Sigmoid colon (tissue), 7 donors: ENCODE measurements around the gene FKBP10. TPM values are rescaled to one million over a fixed set of nuclear protein-coding genes. Genes with fewer than 3 reads are reported as not detected.

Source experiments
- DNase-seq: peaks from one replicate; pipeline ENCODE4 v3.0.0-alpha.2; 2019
- H3K27ac ChIP-seq, 4 donors: fragments of 200-600 bp; sonication (generic); one replicate each; pipeline ENCODE4 v1.5.1; 2016 to 2019; ENCODE audit warnings: mild to moderate bottlenecking in 1 of 4
- H3K27me3 ChIP-seq, 3 donors: fragments of 200-600 bp; sonication (generic); one replicate each; pipeline ENCODE4 v1.5.1; 2019; ENCODE audit warnings: mild to moderate bottlenecking in 1 of 3
- H3K36me3 ChIP-seq, 4 donors: fragments of 200-600 bp; sonication (generic); one replicate each; pipeline ENCODE4 v1.5.1; 2016 to 2019
- H3K4me1 ChIP-seq, 4 donors: fragments of 200-600 bp; sonication (generic); one replicate each; pipeline ENCODE4 v1.5.1; 2017 to 2019
- H3K4me3 ChIP-seq, 4 donors: fragments of 200-600 bp; sonication (generic); one replicate each; pipeline ENCODE4 v1.5.1; 2017 to 2019; ENCODE audit warnings: mild to moderate bottlenecking in 2 of 4, moderate library complexity in 1 of 4
- H3K9me3 ChIP-seq, 4 donors: fragments of 200-600 bp in 3 of 4; sonication (generic) in 3 of 4; one replicate each; pipeline versions ENCODE4 v1.5.1 to v1.6.1; 2013 to 2019
- EP300 ChIP-seq, 4 donors: sonication (generic); formaldehyde crosslinking; IDR thresholded peaks; one replicate each; pipeline ENCODE4 v1.6.1; 2017; ENCODE audit warnings: antibody characterized with exemption in 4 of 4
- POLR2A ChIP-seq, 2 donors: fragments of 450-650 bp; IDR thresholded peaks; one replicate each; pipeline ENCODE4 v1.6.1; 2016; ENCODE audit warnings: antibody characterized with exemption in 2 of 2, mild to moderate bottlenecking in 2 of 2, moderate library complexity in 2 of 2
- POLR2AphosphoS5 ChIP-seq, 4 donors: sonication (generic); formaldehyde crosslinking; IDR thresholded peaks; one replicate each; pipeline ENCODE4 v1.6.1; 2017; ENCODE audit warnings: antibody characterized with exemption in 4 of 4
- WGBS, 2 donors: extraction: QIAGEN DNeasy Blood & Tissue Kit; methylation state at CpG; one replicate each; pipeline ENCODE4 v1.1.7; 2013; 5-methylcytosine and 5-hydroxymethylcytosine counted together
- intact Hi-C: fragments of 100-400 bp; cut with DNase I; formaldehyde crosslinking; loops from one replicate; pipeline ENCODE4 v1.15.1; 2023
- polyA plus RNA-seq, 3 donors: library from polyadenylated mRNA; stranded (reverse); fragments of 200-250 nt; gene quantifications; one replicate each; pipeline ENCODE4 v1.2.3, GENCODE V29; 2013
- total RNA-seq, 4 donors: library from RNA; depleted of rRNA; stranded (reverse); fragments of >200 nt; gene quantifications; one replicate each; pipeline ENCODE4 v1.1.0, GENCODE V29; 2016
- TF ChIP-seq, protein P1 (sequence below), 4 experiments: fragments of 450-650 bp in 3 of 4; fragments of 200-600 bp in 1 of 4; IDR thresholded peaks; one replicate each; pipeline ENCODE4 v1.5.1; 2016 to 2019; ENCODE audit warnings: antibody characterized with exemption in 4 of 4, mild to moderate bottlenecking in 3 of 4, moderate library complexity in 2 of 4
- donor health status: healthy with polysubstance abuse.
- donor health status: Bipolar disorder and iron deficiency.
- donor health status: healthy.

FKBP10 gene, protein sequence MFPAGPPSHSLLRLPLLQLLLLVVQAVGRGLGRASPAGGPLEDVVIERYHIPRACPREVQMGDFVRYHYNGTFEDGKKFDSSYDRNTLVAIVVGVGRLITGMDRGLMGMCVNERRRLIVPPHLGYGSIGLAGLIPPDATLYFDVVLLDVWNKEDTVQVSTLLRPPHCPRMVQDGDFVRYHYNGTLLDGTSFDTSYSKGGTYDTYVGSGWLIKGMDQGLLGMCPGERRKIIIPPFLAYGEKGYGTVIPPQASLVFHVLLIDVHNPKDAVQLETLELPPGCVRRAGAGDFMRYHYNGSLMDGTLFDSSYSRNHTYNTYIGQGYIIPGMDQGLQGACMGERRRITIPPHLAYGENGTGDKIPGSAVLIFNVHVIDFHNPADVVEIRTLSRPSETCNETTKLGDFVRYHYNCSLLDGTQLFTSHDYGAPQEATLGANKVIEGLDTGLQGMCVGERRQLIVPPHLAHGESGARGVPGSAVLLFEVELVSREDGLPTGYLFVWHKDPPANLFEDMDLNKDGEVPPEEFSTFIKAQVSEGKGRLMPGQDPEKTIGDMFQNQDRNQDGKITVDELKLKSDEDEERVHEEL
- total RNA-seq = 10 to 100 TPM; 34.2 to 71.2 (median 39.5) TPM
- polyA plus RNA-seq = 10 to 100 TPM in 1 of 3 donors, 1 to 10 TPM in 2; 5.5 to 18.4 (median 9.0) TPM

DNA sequence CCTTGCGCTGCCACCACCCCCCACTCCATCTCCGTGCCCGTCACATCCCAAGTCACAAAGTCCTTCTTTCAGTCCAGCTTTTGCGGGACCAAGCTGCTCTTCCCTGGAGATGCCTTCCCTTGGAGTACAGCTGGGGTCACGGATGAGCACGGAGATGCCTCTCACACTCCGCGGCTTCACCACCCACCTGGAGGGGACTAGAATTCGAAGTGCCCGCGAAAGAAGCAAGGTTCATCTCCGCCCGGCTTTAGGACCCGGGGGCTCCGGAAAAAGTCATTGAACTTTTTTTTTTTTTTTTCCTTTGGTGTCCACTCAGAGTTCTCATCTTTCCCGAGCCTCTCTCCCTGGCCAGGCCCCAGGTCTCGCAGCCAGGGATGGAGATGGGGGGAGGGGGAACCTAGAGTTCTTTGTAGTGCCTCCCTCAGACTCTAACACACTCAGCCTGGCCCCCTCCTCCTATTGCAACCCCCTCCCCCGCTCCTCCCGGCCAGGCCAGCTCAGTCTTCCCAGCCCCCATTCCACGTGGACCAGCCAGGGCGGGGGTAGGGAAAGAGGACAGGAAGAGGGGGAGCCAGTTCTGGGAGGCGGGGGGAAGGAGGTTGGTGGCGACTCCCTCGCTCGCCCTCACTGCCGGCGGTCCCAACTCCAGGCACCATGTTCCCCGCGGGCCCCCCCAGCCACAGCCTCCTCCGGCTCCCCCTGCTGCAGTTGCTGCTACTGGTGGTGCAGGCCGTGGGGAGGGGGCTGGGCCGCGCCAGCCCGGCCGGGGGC, at the start of gene FKBP10:
Gene FKBP10, plus strand, starts transcription at position 624 of the 771 bp plus-strand sequence. Its CDS starts 31 bp downstream, at position 655.
- H3K36me3 ChIP-seq = no peaks in the 10 kb centered on the region
- H3K9me3 ChIP-seq = no peaks in the 10 kb centered on the region
- H3K27me3 ChIP-seq = no peaks in the 10 kb centered on the region
- TF ChIP-seq POLR2AphosphoS5 (IDR thresholded peaks at IDR 0.05) = peak in 1 of 4 donors; percentile 25
- TF ChIP-seq, protein P1, sequence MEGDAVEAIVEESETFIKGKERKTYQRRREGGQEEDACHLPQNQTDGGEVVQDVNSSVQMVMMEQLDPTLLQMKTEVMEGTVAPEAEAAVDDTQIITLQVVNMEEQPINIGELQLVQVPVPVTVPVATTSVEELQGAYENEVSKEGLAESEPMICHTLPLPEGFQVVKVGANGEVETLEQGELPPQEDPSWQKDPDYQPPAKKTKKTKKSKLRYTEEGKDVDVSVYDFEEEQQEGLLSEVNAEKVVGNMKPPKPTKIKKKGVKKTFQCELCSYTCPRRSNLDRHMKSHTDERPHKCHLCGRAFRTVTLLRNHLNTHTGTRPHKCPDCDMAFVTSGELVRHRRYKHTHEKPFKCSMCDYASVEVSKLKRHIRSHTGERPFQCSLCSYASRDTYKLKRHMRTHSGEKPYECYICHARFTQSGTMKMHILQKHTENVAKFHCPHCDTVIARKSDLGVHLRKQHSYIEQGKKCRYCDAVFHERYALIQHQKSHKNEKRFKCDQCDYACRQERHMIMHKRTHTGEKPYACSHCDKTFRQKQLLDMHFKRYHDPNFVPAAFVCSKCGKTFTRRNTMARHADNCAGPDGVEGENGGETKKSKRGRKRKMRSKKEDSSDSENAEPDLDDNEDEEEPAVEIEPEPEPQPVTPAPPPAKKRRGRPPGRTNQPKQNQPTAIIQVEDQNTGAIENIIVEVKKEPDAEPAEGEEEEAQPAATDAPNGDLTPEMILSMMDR (IDR thresholded peaks at IDR 0.05) = no peak
- WGBS, 2 donors = 7 to 8% methylated on average over 35 of the region's 35 CpGs
- H3K27ac ChIP-seq = peak within 1 kb of the TSS; percentile 80 to 84 (median 80)
- peak within 1 kb of the TSS; percentile 51 to 88 (median 74) for H3K4me3 ChIP-seq
- peaks cover 0 to 48% (median 38%) of the 10 kb centered on the region in 4 donors for H3K4me1 ChIP-seq
- peak; percentile 89 for DNase-seq
- intact Hi-C loops = loop anchor here (2.0 to 5.0 kb wide), 3 partner anchors 22 to 105 kb away; partner anchors contain the start of genes ACLY and KLHL11

DNA sequence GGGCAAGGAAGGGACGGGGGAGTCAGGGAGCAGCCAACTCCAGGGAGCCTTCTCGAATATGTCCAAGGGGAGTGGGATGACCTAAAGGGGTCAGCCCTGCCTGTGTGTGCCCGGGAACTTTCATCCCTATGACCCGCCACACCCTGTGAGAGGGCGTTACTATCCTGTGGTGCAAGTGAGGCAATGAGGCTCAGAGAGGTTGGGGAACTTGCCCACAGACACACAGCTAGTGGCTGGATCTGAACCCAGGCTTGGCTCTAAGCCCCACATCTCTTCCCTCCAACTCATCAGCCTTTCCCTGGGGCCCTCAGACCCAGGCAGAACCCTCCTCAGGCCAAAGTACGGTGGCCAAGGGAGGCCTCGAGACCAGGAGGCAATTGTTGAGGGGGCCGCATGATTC, 49.5 kb upstream of the FKBP10 start:
- H3K4me1 ChIP-seq = no peaks in the 10 kb centered on the region
- H3K27me3 ChIP-seq = no peaks in the 10 kb centered on the region
- H3K4me3 ChIP-seq = no peak overlapping the region
- TF ChIP-seq, protein P1 (IDR thresholded peaks at IDR 0.05) = no peak
- TF ChIP-seq POLR2AphosphoS5 (IDR thresholded peaks at IDR 0.05) (no peak), POLR2A (IDR thresholded peaks at IDR 0.05) (no peak), EP300 (IDR thresholded peaks at IDR 0.05) (no peak)
- peaks cover 0 to 68% (median 13%) of the 10 kb centered on the region in 4 donors for H3K36me3 ChIP-seq
- no peak overlapping the region for H3K27ac ChIP-seq
- no peaks in the 10 kb centered on the region for H3K9me3 ChIP-seq
- DNase-seq = no peak
- WGBS, 2 donors = 86 to 90% methylated on average over 8 of the region's 8 CpGs
- intact Hi-C loops = no loop called here

DNA sequence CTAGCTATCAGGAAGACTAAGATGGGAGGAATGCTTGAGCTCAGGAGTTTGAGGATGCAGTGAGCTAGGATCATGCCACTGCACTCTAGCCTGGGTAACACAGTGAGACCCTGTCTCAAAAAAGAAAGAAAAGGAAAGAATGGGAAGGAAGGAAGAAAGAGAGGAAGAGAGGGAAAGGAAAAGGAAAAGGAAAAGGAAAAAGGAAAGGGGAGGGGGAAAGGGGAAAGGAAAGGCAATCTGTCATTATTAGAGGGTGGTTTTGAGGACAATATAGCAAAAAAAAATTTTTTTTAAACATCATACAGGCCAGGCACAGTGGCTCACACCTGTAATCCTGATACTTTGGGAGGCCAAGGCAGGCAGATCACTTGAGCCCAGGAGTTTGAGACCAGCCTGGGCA, 46.7 kb upstream of the FKBP10 start:
- intact Hi-C loops = no loop called here
- H3K27me3 ChIP-seq = no peaks in the 10 kb centered on the region
- no peak overlapping the region for H3K27ac ChIP-seq
- TF ChIP-seq POLR2AphosphoS5 (IDR thresholded peaks at IDR 0.05) = no peak
- TF ChIP-seq EP300 (IDR thresholded peaks at IDR 0.05) = no peak
- TF ChIP-seq, protein P1 (IDR thresholded peaks at IDR 0.05) = no peak
- TF ChIP-seq POLR2A (IDR thresholded peaks at IDR 0.05) = no peak
- H3K4me3 ChIP-seq = no peak overlapping the region
- H3K9me3 ChIP-seq = no peaks in the 10 kb centered on the region
- no peaks in the 10 kb centered on the region for H3K4me1 ChIP-seq
- no peak for DNase-seq
- peaks cover 0 to 72% (median 12%) of the 10 kb centered on the region in 4 donors for H3K36me3 ChIP-seq

DNA sequence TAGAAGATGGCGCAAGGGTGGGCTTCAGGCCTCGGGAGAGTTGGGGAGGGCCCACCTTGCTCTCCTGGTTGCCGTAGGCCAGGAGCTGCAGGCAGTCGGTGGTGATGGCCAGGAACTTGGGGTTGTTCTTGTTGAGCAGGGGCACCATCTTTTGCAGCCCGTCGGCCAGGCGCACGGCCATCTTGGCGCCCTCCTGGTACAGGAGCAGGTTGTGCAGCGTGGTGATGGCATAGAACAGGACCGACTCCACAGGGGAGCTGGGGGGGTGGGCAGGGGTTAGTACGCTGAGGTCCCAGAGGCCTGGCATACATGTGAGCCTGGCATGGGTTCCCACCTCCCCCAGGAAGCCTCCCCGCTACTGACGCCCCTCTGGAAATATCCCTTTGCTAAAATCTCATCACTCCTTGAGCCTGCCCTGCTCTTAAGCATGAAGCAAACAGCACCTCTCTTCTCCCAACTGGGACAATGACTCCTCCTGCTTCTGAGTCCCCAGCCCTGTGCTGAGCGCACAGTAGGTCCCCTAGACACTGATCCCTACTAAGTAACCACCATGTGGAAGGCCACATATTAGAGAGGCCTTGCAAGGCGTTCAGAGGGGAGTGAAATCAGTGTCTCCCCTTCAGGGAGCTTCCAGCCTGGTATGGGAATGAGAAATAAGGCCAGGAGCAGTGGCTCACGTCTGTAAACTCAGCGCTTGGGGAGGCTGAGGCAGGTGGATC, 45.3 kb upstream of the FKBP10 start:
- WGBS, 2 donors = 93 to 95% methylated on average over 18 of the region's 18 CpGs
- H3K36me3 ChIP-seq = peaks cover 0 to 68% (median 11%) of the 10 kb centered on the region in 4 donors

More for the DNA sequence above, 45.3 kb upstream of the FKBP10 start:
- Histone ChIP-seq H3K27me3 (no peaks in the 10 kb centered on the region), H3K4me1 (peaks cover 0 to 1% (median 0%) of the 10 kb centered on the region in 4 donors), H3K9me3 (no peaks in the 10 kb centered on the region), H3K4me3 (no peak overlapping the region), H3K27ac (no peak overlapping the region)
- intact Hi-C loops = no loop called here
- no peak for DNase-seq
- TF ChIP-seq, protein P1 (IDR thresholded peaks at IDR 0.05) = no peak
- no peak for TF ChIP-seq POLR2A (IDR thresholded peaks at IDR 0.05)
- no peak for TF ChIP-seq POLR2AphosphoS5 (IDR thresholded peaks at IDR 0.05)
- no peak for TF ChIP-seq EP300 (IDR thresholded peaks at IDR 0.05)
